SK-N-SH (cell line): ENCODE data around the gene HBZ.

Source experiments
- EZH2phosphoT487 ChIP-seq: fragments of 200-600 bp; sonication (generic); IDR thresholded peaks from 2 replicates; pipeline ENCODE4 v1.6.1; 2017; ENCODE audit warnings: low read depth, mixed run types, mild to moderate bottlenecking, antibody characterized with exemption, moderate library complexity, borderline replicate concordance
- FOXM1 ChIP-seq: IDR thresholded peaks from 2 replicates; pipeline ENCODE4 v1.4.0; 2012; ENCODE audit warnings: low read depth, mild to moderate bottlenecking
- GABPA ChIP-seq: IDR thresholded peaks from 2 replicates; pipeline ENCODE4 v1.4.0; 2012; ENCODE audit warnings: low read depth, mild to moderate bottlenecking
- GATA2 ChIP-seq: sonication (generic); formaldehyde crosslinking; IDR thresholded peaks from 2 replicates; pipeline ENCODE4 v1.5.0; 2020; ENCODE audit warnings: mild to moderate bottlenecking, missing genetic modification reagents
- MEF2A ChIP-seq: IDR thresholded peaks from 2 replicates; pipeline ENCODE4 v1.4.0; 2012; ENCODE audit warnings: low read depth, borderline replicate concordance
- POLR2AphosphoS5 ChIP-seq: IDR thresholded peaks from 2 replicates; pipeline ENCODE4 v1.6.1; 2012; ENCODE audit warnings: low read depth, low read length
- RCOR1 ChIP-seq: fragments of 150-350 bp; IDR thresholded peaks from 2 replicates; pipeline ENCODE4 v1.6.1; 2017; ENCODE audit warnings: antibody characterized with exemption, low read length
- RFX5 ChIP-seq: IDR thresholded peaks from 2 replicates; pipeline ENCODE4 v1.6.1; 2012; ENCODE audit warnings: mild to moderate bottlenecking, improper control_type of control experiment, low read length
- TEAD4 ChIP-seq: IDR thresholded peaks from 2 replicates; pipeline ENCODE4 v1.4.0; 2012; ENCODE audit warnings: mild to moderate bottlenecking, borderline replicate concordance; ENCODE audit not compliant: insufficient read depth
- YY1 ChIP-seq: IDR thresholded peaks from 2 replicates; pipeline ENCODE4 v1.4.0; 2012; ENCODE audit warnings: low read depth, mild to moderate bottlenecking
- TF ChIP-seq, protein P1 (sequence below): fragments of 200-600 bp; sonication (generic); IDR thresholded peaks from 2 replicates; pipeline ENCODE4 v1.6.1; 2017; ENCODE audit warnings: antibody characterized with exemption, mild to moderate bottlenecking, moderate library complexity
- TF ChIP-seq, protein P2 (sequence below): IDR thresholded peaks from 2 replicates; pipeline ENCODE4 v1.4.0; 2012; ENCODE audit warnings: low read depth
- TF ChIP-seq, protein P3 (sequence below): IDR thresholded peaks from 2 replicates; pipeline ENCODE4 v1.4.0; 2012; ENCODE audit warnings: low read depth, borderline replicate concordance

DNA sequence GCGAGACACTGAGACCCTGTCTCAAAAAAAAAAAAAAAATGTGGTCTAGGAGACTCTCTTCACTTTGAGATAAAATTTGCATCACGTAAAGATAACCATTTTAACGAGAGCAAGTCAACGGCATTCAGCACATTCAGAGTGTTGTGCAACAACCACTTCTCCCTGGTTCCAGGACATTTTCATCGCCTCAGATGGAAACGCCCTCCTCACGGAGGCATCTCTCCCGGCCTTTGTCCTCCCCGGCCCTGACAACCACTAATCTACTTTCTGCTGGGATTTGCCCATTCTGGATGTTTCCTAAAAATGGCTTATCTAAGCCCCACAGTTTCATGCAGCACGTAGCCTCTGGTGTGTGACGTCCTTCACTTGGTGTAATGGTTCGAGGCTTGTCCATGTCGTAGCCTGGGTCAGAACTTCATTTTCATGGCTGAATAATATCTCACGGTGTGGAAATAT, 7.6 kb upstream of the HBZ start:
- no peak for TF ChIP-seq GABPA
- no peak for TF ChIP-seq RFX5
- TF ChIP-seq, protein P1, sequence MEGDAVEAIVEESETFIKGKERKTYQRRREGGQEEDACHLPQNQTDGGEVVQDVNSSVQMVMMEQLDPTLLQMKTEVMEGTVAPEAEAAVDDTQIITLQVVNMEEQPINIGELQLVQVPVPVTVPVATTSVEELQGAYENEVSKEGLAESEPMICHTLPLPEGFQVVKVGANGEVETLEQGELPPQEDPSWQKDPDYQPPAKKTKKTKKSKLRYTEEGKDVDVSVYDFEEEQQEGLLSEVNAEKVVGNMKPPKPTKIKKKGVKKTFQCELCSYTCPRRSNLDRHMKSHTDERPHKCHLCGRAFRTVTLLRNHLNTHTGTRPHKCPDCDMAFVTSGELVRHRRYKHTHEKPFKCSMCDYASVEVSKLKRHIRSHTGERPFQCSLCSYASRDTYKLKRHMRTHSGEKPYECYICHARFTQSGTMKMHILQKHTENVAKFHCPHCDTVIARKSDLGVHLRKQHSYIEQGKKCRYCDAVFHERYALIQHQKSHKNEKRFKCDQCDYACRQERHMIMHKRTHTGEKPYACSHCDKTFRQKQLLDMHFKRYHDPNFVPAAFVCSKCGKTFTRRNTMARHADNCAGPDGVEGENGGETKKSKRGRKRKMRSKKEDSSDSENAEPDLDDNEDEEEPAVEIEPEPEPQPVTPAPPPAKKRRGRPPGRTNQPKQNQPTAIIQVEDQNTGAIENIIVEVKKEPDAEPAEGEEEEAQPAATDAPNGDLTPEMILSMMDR = no peak
- TF ChIP-seq, protein P2, sequence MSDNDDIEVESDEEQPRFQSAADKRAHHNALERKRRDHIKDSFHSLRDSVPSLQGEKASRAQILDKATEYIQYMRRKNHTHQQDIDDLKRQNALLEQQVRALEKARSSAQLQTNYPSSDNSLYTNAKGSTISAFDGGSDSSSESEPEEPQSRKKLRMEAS = no peak
- no peak for TF ChIP-seq GATA2
- TF ChIP-seq EZH2phosphoT487 = no peak
- no peak for TF ChIP-seq FOXM1
- TF ChIP-seq YY1 = no peak
- no peak for TF ChIP-seq RCOR1
- TF ChIP-seq POLR2AphosphoS5 = no peak
- no peak for TF ChIP-seq TEAD4
- TF ChIP-seq, protein P3, sequence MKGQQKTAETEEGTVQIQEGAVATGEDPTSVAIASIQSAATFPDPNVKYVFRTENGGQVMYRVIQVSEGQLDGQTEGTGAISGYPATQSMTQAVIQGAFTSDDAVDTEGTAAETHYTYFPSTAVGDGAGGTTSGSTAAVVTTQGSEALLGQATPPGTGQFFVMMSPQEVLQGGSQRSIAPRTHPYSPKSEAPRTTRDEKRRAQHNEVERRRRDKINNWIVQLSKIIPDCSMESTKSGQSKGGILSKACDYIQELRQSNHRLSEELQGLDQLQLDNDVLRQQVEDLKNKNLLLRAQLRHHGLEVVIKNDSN = no peak
- no peak for TF ChIP-seq MEF2A
